Measurements from ENCODE around the gene CDK14. TPM values are rescaled to one million over a fixed set of nuclear protein-coding genes. Genes with fewer than 3 reads are reported as not detected.

CDK14 gene
- total RNA-seq, 1 experiment from 2014 or later, result 39.1 TPM

GRCh38 chr7:90843472-90843871 lies 247.4 kb downstream of the CDK14 start:
- H3K4me1 ChIP-seq (replicated peaks; ENCODE audit: insufficient read depth), result no peaks in the 10 kb centered on the region
- POLR2A ChIA-PET (ENCODE audit: unreplicated experiment), result no interaction called here
- CTCF ChIA-PET, result no interaction called here
- H3K4me3 ChIP-seq, result no peak overlapping the region
- no peaks in the 10 kb centered on the region for H3K9me3 ChIP-seq (ENCODE audit: insufficient read depth, low read depth)
- intact Hi-C loops (cut with micrococcal nuclease; ENCODE audit: unreplicated experiment), result no loop called here
- no peaks in the 10 kb centered on the region for H3K9me2 ChIP-seq (ENCODE audit: insufficient read depth)
- H3K27ac ChIP-seq, result no peak overlapping the region
- H3K27me3 ChIP-seq (ENCODE audit: insufficient read depth, low read depth), result no peaks in the 10 kb centered on the region
- H2AFZ ChIP-seq, result no peak overlapping the region
- no TSS peak for BruUV-seq (replicated peaks)
- no peak overlapping the region for H3K4me2 ChIP-seq
- TF ChIP-seq, protein P1, sequence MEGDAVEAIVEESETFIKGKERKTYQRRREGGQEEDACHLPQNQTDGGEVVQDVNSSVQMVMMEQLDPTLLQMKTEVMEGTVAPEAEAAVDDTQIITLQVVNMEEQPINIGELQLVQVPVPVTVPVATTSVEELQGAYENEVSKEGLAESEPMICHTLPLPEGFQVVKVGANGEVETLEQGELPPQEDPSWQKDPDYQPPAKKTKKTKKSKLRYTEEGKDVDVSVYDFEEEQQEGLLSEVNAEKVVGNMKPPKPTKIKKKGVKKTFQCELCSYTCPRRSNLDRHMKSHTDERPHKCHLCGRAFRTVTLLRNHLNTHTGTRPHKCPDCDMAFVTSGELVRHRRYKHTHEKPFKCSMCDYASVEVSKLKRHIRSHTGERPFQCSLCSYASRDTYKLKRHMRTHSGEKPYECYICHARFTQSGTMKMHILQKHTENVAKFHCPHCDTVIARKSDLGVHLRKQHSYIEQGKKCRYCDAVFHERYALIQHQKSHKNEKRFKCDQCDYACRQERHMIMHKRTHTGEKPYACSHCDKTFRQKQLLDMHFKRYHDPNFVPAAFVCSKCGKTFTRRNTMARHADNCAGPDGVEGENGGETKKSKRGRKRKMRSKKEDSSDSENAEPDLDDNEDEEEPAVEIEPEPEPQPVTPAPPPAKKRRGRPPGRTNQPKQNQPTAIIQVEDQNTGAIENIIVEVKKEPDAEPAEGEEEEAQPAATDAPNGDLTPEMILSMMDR (conservative IDR thresholded peaks at IDR 0.05), result no peak
- TF ChIP-seq EZH2 (IDR thresholded peaks at IDR 0.05; ENCODE audit: low read depth), result no peak
- no peak for DNase-seq
- H3K36me3 ChIP-seq (ENCODE audit: low read depth), result no peaks in the 10 kb centered on the region
- H3F3A ChIP-seq (ENCODE audit: insufficient read depth, low read depth), result no peaks in the 10 kb centered on the region
- no peaks in the 10 kb centered on the region for H3K79me2 ChIP-seq (ENCODE audit: low read depth)
- H4K20me1 ChIP-seq (ENCODE audit: insufficient read depth), result no peaks in the 10 kb centered on the region

DNA sequence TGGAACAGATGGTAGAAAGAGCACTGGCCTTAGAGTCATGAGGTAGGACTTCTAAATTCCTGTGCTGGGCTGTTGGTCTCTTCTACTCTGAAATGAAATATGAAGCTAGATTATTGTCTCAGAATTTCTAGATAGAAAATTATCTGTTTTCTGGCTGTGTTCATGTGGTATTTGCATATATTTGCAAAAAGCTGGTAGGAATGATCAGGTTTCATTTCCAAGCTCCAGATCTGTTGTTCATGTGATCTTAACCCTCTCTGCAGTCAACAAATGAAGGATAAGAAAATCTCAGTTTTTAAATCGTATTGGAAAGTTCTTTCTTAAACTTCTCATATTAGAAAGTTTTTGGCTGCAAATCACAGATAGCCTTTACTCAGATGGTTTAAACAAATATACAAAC lies 248.3 kb downstream of the CDK14 start:
- no peaks in the 10 kb centered on the region for H3K27me3 ChIP-seq (ENCODE audit: insufficient read depth, low read depth)
- H2AFZ ChIP-seq, result no peak overlapping the region
- H3K27ac ChIP-seq, result no peak overlapping the region
- H3K4me3 ChIP-seq, result no peak overlapping the region
- no peaks in the 10 kb centered on the region for H3K4me1 ChIP-seq (replicated peaks; ENCODE audit: insufficient read depth)
- ChIA-PET CTCF (no interaction called here), POLR2A (ENCODE audit: unreplicated experiment) (interaction anchor here (0.6 kb wide), 4 partner anchors 27 to 248 kb away, joined by 3 to 6 read pairs (median 4); no protein-coding TSS in a partner anchor)
- DNase-seq, result no peak
- H3K36me3 ChIP-seq (ENCODE audit: low read depth), result no peaks in the 10 kb centered on the region
- TF ChIP-seq, protein P1 (conservative IDR thresholded peaks at IDR 0.05), result no peak
- TF ChIP-seq EZH2 (IDR thresholded peaks at IDR 0.05; ENCODE audit: low read depth), result no peak
- H4K20me1 ChIP-seq (ENCODE audit: insufficient read depth), result no peaks in the 10 kb centered on the region
- intact Hi-C loops (cut with micrococcal nuclease; ENCODE audit: unreplicated experiment), result no loop called here
- H3F3A ChIP-seq (ENCODE audit: insufficient read depth, low read depth), result no peaks in the 10 kb centered on the region
- H3K79me2 ChIP-seq (ENCODE audit: low read depth), result no peaks in the 10 kb centered on the region
- no peak overlapping the region for H3K4me2 ChIP-seq
- H3K9me2 ChIP-seq (ENCODE audit: insufficient read depth), result no peaks in the 10 kb centered on the region
- BruUV-seq (replicated peaks), result no TSS peak
- no peaks in the 10 kb centered on the region for H3K9me3 ChIP-seq (ENCODE audit: insufficient read depth, low read depth)

DNA sequence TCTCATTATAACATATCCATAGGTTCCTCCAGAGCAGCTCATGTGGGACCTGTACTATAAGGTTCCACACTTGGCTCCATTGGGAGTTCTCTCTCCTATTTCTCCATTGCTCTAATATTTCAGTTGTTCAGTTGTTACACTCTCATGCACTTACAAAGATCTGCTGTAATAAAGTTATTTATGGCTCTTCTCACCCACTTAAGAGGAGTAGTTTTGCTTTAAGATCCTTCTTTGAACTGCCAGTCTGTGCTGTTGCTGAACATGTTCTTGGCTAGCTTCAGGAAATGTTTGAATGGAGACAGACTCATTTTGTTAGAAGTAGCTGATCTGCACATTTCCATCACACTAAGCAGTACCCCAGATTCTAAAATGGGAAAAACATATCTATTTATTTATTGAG lies 250.1 kb downstream of the CDK14 start:
- H3K27ac ChIP-seq, result no peak overlapping the region
- no peak overlapping the region for H3K4me3 ChIP-seq
- TF ChIP-seq, protein P1 (conservative IDR thresholded peaks at IDR 0.05), result no peak
- no peak for TF ChIP-seq EZH2 (IDR thresholded peaks at IDR 0.05; ENCODE audit: low read depth)
- intact Hi-C loops (cut with micrococcal nuclease; ENCODE audit: unreplicated experiment), result no loop called here
- no peaks in the 10 kb centered on the region for H3K9me2 ChIP-seq (ENCODE audit: insufficient read depth)
- no peak overlapping the region for H2AFZ ChIP-seq
- H3F3A ChIP-seq (ENCODE audit: insufficient read depth, low read depth), result no peaks in the 10 kb centered on the region
- no peaks in the 10 kb centered on the region for H4K20me1 ChIP-seq (ENCODE audit: insufficient read depth)
- H3K79me2 ChIP-seq (ENCODE audit: low read depth), result no peaks in the 10 kb centered on the region
- no peaks in the 10 kb centered on the region for H3K36me3 ChIP-seq (ENCODE audit: low read depth)
- no TSS peak for BruUV-seq (replicated peaks)
- ChIA-PET POLR2A (ENCODE audit: unreplicated experiment) (no interaction called here), CTCF (interaction anchor here (0.6 kb wide), 1 partner anchor 12 kb away, joined by 3 read pairs; no protein-coding TSS in a partner anchor)
- H3K4me1 ChIP-seq (replicated peaks; ENCODE audit: insufficient read depth), result no peaks in the 10 kb centered on the region
- no peak overlapping the region for H3K4me2 ChIP-seq
- no peaks in the 10 kb centered on the region for H3K27me3 ChIP-seq (ENCODE audit: insufficient read depth, low read depth)
- DNase-seq, result no peak
- H3K9me3 ChIP-seq (ENCODE audit: insufficient read depth, low read depth), result no peaks in the 10 kb centered on the region
